Trophoblast cell (in vitro differentiated cells and primary cell): Measurements from ENCODE around the gene DDR2.
A peak's percentile ranks its signal among the peaks of the same experiment; 100 is the strongest.

ENCODE experiments used
- DNase-seq, 2 donors: peaks; one replicate each; pipeline ENCODE4 v3.0.0-alpha.2; 2016
- H2AFZ ChIP-seq: 2 replicates; pipeline ENCODE4 v1.6.1; 2013; ENCODE audit warnings: low read length, moderate library complexity, mild to moderate bottlenecking; ENCODE audit not compliant: insufficient read depth, poor library complexity
- H2AK5ac ChIP-seq: 2 replicates; pipeline ENCODE4 v1.6.1; 2013; ENCODE audit warnings: mild to moderate bottlenecking, low read length
- H2BK120ac ChIP-seq: 2 replicates; pipeline ENCODE4 v1.6.1; 2013; ENCODE audit warnings: low read length, mild to moderate bottlenecking, moderate library complexity; ENCODE audit not compliant: insufficient read depth, poor library complexity
- H2BK12ac ChIP-seq: 2 replicates; pipeline ENCODE4 v1.6.1; 2013; ENCODE audit warnings: mild to moderate bottlenecking, low read length, moderate library complexity
- H2BK5ac ChIP-seq: 2 replicates; pipeline ENCODE4 v1.6.1; 2013; ENCODE audit warnings: low read length, low read depth, moderate library complexity, mild to moderate bottlenecking; ENCODE audit not compliant: poor library complexity
- H3K14ac ChIP-seq: 2 replicates; pipeline ENCODE4 v1.6.1; 2013; ENCODE audit warnings: mild to moderate bottlenecking, low read length
- H3K18ac ChIP-seq: 2 replicates; pipeline ENCODE4 v1.6.1; 2013; ENCODE audit warnings: mild to moderate bottlenecking, low read length
- H3K23ac ChIP-seq: 2 replicates; pipeline ENCODE4 v1.6.1; 2013; ENCODE audit warnings: low read length
- H3K27ac ChIP-seq: 2 replicates; pipeline ENCODE4 v1.5.1; 2013; ENCODE audit warnings: low read depth, mild to moderate bottlenecking, inconsistent platforms, low read length, moderate library complexity
- H3K27me3 ChIP-seq: 2 replicates; pipeline ENCODE4 v1.6.1; 2013; ENCODE audit warnings: inconsistent platforms, mild to moderate bottlenecking, low read length, moderate library complexity; ENCODE audit not compliant: insufficient read depth
- H3K36me3 ChIP-seq, 2 experiments: 1 replicate in 1 of 2; 2 replicates in 1 of 2; pipeline ENCODE4 v1.6.1; 2013; ENCODE audit warnings: low read length in 2 of 2, mild to moderate bottlenecking in 2 of 2, moderate library complexity in 1 of 2; ENCODE audit not compliant: insufficient read depth in 2 of 2, control insufficient read depth in 1 of 2
- H3K4ac ChIP-seq: 2 replicates; pipeline ENCODE4 v1.6.1; 2013; ENCODE audit warnings: low read depth, mild to moderate bottlenecking, low read length, moderate library complexity
- H3K4me1 ChIP-seq, 2 experiments: 1 replicate in 1 of 2; 2 replicates in 1 of 2; pipeline ENCODE4 v1.6.1; 2013; ENCODE audit warnings: low read length in 2 of 2, mild to moderate bottlenecking in 2 of 2, moderate library complexity in 1 of 2; ENCODE audit not compliant: insufficient read depth in 2 of 2, control insufficient read depth in 1 of 2
- H3K4me2 ChIP-seq: 2 replicates; pipeline ENCODE4 v1.6.1; 2013; ENCODE audit warnings: inconsistent platforms, mild to moderate bottlenecking, low read length, moderate library complexity
- H3K4me3 ChIP-seq: 2 replicates; pipeline ENCODE4 v1.5.1; 2013; ENCODE audit warnings: mild to moderate bottlenecking, low read depth, low read length, inconsistent platforms
- H3K79me1 ChIP-seq: one replicate; pipeline ENCODE4 v1.6.1; 2013; ENCODE audit warnings: low read length
- H3K79me2 ChIP-seq: 2 replicates; pipeline ENCODE4 v1.6.1; 2013; ENCODE audit warnings: low read length, mild to moderate bottlenecking; ENCODE audit not compliant: control insufficient read depth, insufficient read depth, poor library complexity
- H3K9ac ChIP-seq: 2 replicates; pipeline ENCODE4 v1.6.1; 2013; ENCODE audit warnings: mild to moderate bottlenecking, low read length
- H3K9me3 ChIP-seq: 2 replicates; pipeline ENCODE4 v1.6.1; 2013; ENCODE audit warnings: low read depth, mild to moderate bottlenecking, control low read depth, inconsistent platforms, low read length; ENCODE audit not compliant: insufficient read depth
- H4K12ac ChIP-seq: 2 replicates; pipeline ENCODE4 v1.6.1; 2013; ENCODE audit warnings: low read depth, mild to moderate bottlenecking, low read length, moderate library complexity
- H4K8ac ChIP-seq: 2 replicates; pipeline ENCODE4 v1.6.1; 2013; ENCODE audit warnings: low read depth, mild to moderate bottlenecking, low read length, moderate library complexity
- H4K91ac ChIP-seq: one replicate; pipeline ENCODE4 v1.6.1; 2013; ENCODE audit warnings: low read depth, mild to moderate bottlenecking, low read length, moderate library complexity
- WGBS: extraction: QIAGEN DNeasy Blood & Tissue Kit; methylation state at CpG from one replicate; pipeline ENCODE4 v1.1.7; 2013; ENCODE audit warnings: missing lambda C conversion rate; ENCODE audit not compliant: insufficient read length, insufficient coverage; ENCODE audit errors: extremely low coverage; 5-methylcytosine and 5-hydroxymethylcytosine counted together

The DDR2 gene

DNA sequence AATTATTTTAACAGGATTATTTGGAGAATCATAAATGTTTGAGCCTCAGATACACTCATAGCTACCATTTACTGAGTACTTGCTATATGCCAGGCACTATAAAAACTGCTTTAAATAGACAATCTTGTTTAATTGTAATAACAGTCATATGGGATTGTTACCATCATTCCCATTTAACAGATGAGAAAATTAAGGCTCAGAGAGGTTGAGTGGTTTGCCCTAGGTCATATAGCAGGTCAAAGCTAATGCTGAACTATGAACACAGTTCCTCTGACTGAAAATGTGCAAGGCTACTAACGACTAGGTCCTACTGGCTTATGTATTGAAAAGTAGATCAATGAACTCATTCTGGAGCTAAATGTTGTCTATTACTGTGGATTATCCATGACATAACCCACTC, 63.4 kb downstream of the DDR2 start:
- WGBS = no CpG with 5 or more reads among the region's 1 CpG
- peaks cover 16% of the 10 kb centered on the region for H3K79me1 ChIP-seq
- no peak overlapping the region for H2AK5ac ChIP-seq

GRCh38 chr1:162696286-162696862, 64.1 kb downstream of the DDR2 start:
- Histone ChIP-seq H2BK120ac (peak overlapping the region; percentile 39), H3K4me2 (peak overlapping the region; percentile 43), H4K8ac (peak overlapping the region; percentile 5), H3K4me1 (peaks cover 14 to 16% of the 10 kb centered on the region in 2 experiments), H3K9ac (no peak overlapping the region), H2AK5ac (no peak overlapping the region), H2BK12ac (peak overlapping the region; percentile 37), H3K27me3 (no peaks in the 10 kb centered on the region), H4K91ac (peak overlapping the region; percentile 52), H3K79me1 (peaks cover 15% of the 10 kb centered on the region), H3K27ac (peak overlapping the region; percentile 90), H3K9me3 (no peaks in the 10 kb centered on the region), H3K14ac (peak overlapping the region; percentile 16), H3K79me2 (peaks cover 4% of the 10 kb centered on the region), H3K4ac (peak overlapping the region; percentile 2), H2BK5ac (peak overlapping the region; percentile 11), H3K23ac (no peak overlapping the region), H4K12ac (no peak overlapping the region), H3K18ac (no peak overlapping the region), H3K36me3 (no peaks in the 10 kb centered on the region), H2AFZ (peak overlapping the region; percentile 1), H3K4me3 (no peak overlapping the region)
- no CpG with 5 or more reads among the region's 5 CpGs for WGBS
- DNase-seq = no peak

More for the DNA sequence above, 63.4 kb downstream of the DDR2 start:
- H3K27me3 ChIP-seq = no peaks in the 10 kb centered on the region
- peaks cover 4% of the 10 kb centered on the region for H3K79me2 ChIP-seq
- H2BK12ac ChIP-seq = no peak overlapping the region
- no peak overlapping the region for H4K8ac ChIP-seq
- H2AFZ ChIP-seq = no peak overlapping the region
- H3K4me3 ChIP-seq = no peak overlapping the region
- H3K36me3 ChIP-seq = no peaks in the 10 kb centered on the region
- H3K4me1 ChIP-seq = peaks cover 16 to 19% of the 10 kb centered on the region in 2 experiments
- H3K4me2 ChIP-seq = no peak overlapping the region
- H3K9ac ChIP-seq = no peak overlapping the region
- H3K18ac ChIP-seq = no peak overlapping the region
- no peaks in the 10 kb centered on the region for H3K9me3 ChIP-seq
- DNase-seq = no peak
- H3K27ac ChIP-seq = peak overlapping the region; percentile 45
- H2BK5ac ChIP-seq = no peak overlapping the region
- no peak overlapping the region for H4K12ac ChIP-seq
- no peak overlapping the region for H3K23ac ChIP-seq
- no peak overlapping the region for H3K14ac ChIP-seq
- H2BK120ac ChIP-seq = no peak overlapping the region
- H4K91ac ChIP-seq = no peak overlapping the region
- H3K4ac ChIP-seq = no peak overlapping the region

- Histone ChIP-seq H3K4me1 (peaks cover 10 to 11% of the 10 kb centered on the region in 2 experiments), H2AK5ac (no peak overlapping the region), H4K8ac (no peak overlapping the region), H3K18ac (no peak overlapping the region), H3K9me3 (no peaks in the 10 kb centered on the region), H4K12ac (no peak overlapping the region), H2BK12ac (no peak overlapping the region), H3K23ac (no peak overlapping the region), H2BK5ac (no peak overlapping the region), H3K36me3 (no peaks in the 10 kb centered on the region), H3K27ac (peak overlapping the region; percentile 90), H3K4me3 (no peak overlapping the region), H3K27me3 (no peaks in the 10 kb centered on the region), H2BK120ac (no peak overlapping the region), H3K4me2 (no peak overlapping the region), H2AFZ (no peak overlapping the region), H3K79me2 (no peaks in the 10 kb centered on the region), H3K14ac (no peak overlapping the region), H4K91ac (no peak overlapping the region), H3K79me1 (peaks cover 9% of the 10 kb centered on the region), H3K9ac (no peak overlapping the region), H3K4ac (no peak overlapping the region)
- WGBS = no CpG with 5 or more reads among the region's 6 CpGs
- no peak for DNase-seq
Observed at GRCh38 chr1:162697140-162697895, 65.1 kb downstream of the DDR2 start.

- no peak overlapping the region for H3K27ac ChIP-seq
- no peak overlapping the region for H2BK12ac ChIP-seq
- no peaks in the 10 kb centered on the region for H3K27me3 ChIP-seq
- no peak overlapping the region for H2AFZ ChIP-seq
- H2BK120ac ChIP-seq = no peak overlapping the region
- no peak overlapping the region for H4K91ac ChIP-seq
- no CpG with 5 or more reads among the region's 3 CpGs for WGBS
- H2BK5ac ChIP-seq = no peak overlapping the region
- H3K36me3 ChIP-seq = no peaks in the 10 kb centered on the region
- H3K79me2 ChIP-seq = no peaks in the 10 kb centered on the region
- peak; percentile 62 to 85 for DNase-seq
- H3K79me1 ChIP-seq = peaks cover 9% of the 10 kb centered on the region
- no peak overlapping the region for H3K14ac ChIP-seq
- H4K8ac ChIP-seq = no peak overlapping the region
- no peaks in the 10 kb centered on the region for H3K9me3 ChIP-seq
- H3K4me2 ChIP-seq = no peak overlapping the region
- no peak overlapping the region for H2AK5ac ChIP-seq
- no peak overlapping the region for H3K23ac ChIP-seq
- no peak overlapping the region for H3K4me3 ChIP-seq
- H4K12ac ChIP-seq = no peak overlapping the region
- H3K4ac ChIP-seq = no peak overlapping the region
- H3K4me1 ChIP-seq = peaks cover 10 to 11% of the 10 kb centered on the region in 2 experiments
- H3K18ac ChIP-seq = no peak overlapping the region
- H3K9ac ChIP-seq = no peak overlapping the region
Observed at GRCh38 chr1:162699366-162699765, 67.1 kb downstream of the DDR2 start.
